ENCODE results near the gene EPHB2.

The EPHB2 gene

GRCh38 chr1:22963044-22963677 is 252.5 kb downstream of the EPHB2 start:
- DNase-seq: no peak

DNA sequence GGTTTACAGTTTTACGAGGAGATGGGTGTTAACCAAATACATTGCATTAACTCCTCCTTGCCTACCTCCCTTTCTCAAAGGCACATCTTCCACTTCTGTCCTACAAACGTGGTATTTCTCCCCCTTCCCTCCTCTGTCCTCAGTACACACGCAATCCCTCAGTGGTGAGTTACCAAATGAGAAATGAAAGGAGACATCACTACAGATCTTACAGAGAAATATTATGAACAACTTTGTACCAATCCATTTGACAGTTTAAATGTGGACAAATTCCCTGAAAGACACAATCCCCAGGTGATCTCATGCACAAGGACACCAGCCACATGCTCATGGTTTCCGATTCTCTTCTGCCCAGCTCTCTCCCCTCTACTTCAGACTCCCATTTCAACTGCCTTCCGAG is 255.7 kb downstream of the EPHB2 start:
- DNase-seq: no peak

GRCh38 chr1:22967833-22968232 is 257.2 kb downstream of the EPHB2 start:
- DNase-seq: no peak

GRCh38 chr1:22969304-22969709 is 258.7 kb downstream of the EPHB2 start:
- DNase-seq: peak; percentile 71

GRCh38 chr1:22970096-22970495 is 259.5 kb downstream of the EPHB2 start:
- DNase-seq: no peak

Data from DMS79 treated with DMSO at 0.1 percent for 48 hours (cell line).